H9 (cell line): ENCODE data around the gene CD247. TPM values are rescaled to one million over a fixed set of nuclear protein-coding genes. Genes with fewer than 3 reads are reported as not detected.

ENCODE experiments used
- DNase-seq: peaks from one replicate; pipeline ENCODE4 v3.0.0-alpha.2; 2017
- H2AFZ ChIP-seq: one replicate; pipeline ENCODE4 v1.6.1; 2013; ENCODE audit warnings: mild to moderate bottlenecking, low read length, control low read depth, moderate library complexity
- H2AK5ac ChIP-seq: 2 replicates; pipeline ENCODE4 v1.6.1; 2013; ENCODE audit warnings: low read length, control low read depth, mixed read lengths; ENCODE audit not compliant: insufficient read length
- H2BK120ac ChIP-seq: one replicate; pipeline ENCODE4 v1.6.1; 2013; ENCODE audit warnings: low read depth, mild to moderate bottlenecking, low read length, control low read depth, inconsistent platforms; ENCODE audit not compliant: poor library complexity, severe bottlenecking
- H2BK12ac ChIP-seq: 2 replicates; pipeline ENCODE4 v1.6.1; 2013; ENCODE audit warnings: low read length, control low read depth, mixed read lengths, low read depth; ENCODE audit not compliant: insufficient read length
- H2BK15ac ChIP-seq: 2 replicates; pipeline ENCODE4 v1.6.1; 2013; ENCODE audit warnings: low read depth, low read length, control low read depth
- H2BK20ac ChIP-seq: one replicate; pipeline ENCODE4 v1.6.1; 2013; ENCODE audit warnings: low read depth, mild to moderate bottlenecking, low read length, control low read depth, inconsistent platforms; ENCODE audit not compliant: poor library complexity, severe bottlenecking
- H2BK5ac ChIP-seq: 2 replicates; pipeline ENCODE4 v1.6.1; 2013; ENCODE audit warnings: low read length, control low read depth, mixed read lengths; ENCODE audit not compliant: insufficient read length
- H3K14ac ChIP-seq: 2 replicates; pipeline ENCODE4 v1.6.1; 2013; ENCODE audit warnings: low read length, control low read depth; ENCODE audit not compliant: insufficient read depth
- H3K18ac ChIP-seq: 2 replicates; pipeline ENCODE4 v1.6.1; 2013; ENCODE audit warnings: low read depth, mild to moderate bottlenecking, mixed read lengths, low read length, control low read depth; ENCODE audit not compliant: insufficient read length
- H3K23ac ChIP-seq: 2 replicates; pipeline ENCODE4 v1.6.1; 2013; ENCODE audit warnings: low read length, control low read depth, mixed read lengths, low read depth; ENCODE audit not compliant: insufficient read length
- H3K23me2 ChIP-seq: 2 replicates; pipeline ENCODE4 v1.6.1; 2013; ENCODE audit warnings: low read depth, mild to moderate bottlenecking, mixed read lengths, low read length, control low read depth; ENCODE audit not compliant: insufficient read length, poor library complexity, severe bottlenecking
- H3K27ac ChIP-seq: 2 replicates; pipeline ENCODE4 v1.5.1; 2013; ENCODE audit warnings: low read length, control low read depth, mixed read lengths, low read depth; ENCODE audit not compliant: insufficient read length
- H3K27me3 ChIP-seq: 2 replicates; pipeline ENCODE4 v1.6.1; 2013; ENCODE audit warnings: low read length, control low read depth, inconsistent platforms; ENCODE audit not compliant: insufficient read depth
- H3K4ac ChIP-seq: 2 replicates; pipeline ENCODE4 v1.6.1; 2013; ENCODE audit warnings: low read depth, mild to moderate bottlenecking, control low read depth, inconsistent platforms, low read length, moderate library complexity
- H3K4me1 ChIP-seq: 2 replicates; pipeline ENCODE4 v1.6.1; 2013; ENCODE audit warnings: low read length, control low read depth, inconsistent platforms; ENCODE audit not compliant: insufficient read depth
- H3K4me2 ChIP-seq: 2 replicates; pipeline ENCODE4 v1.6.1; 2013; ENCODE audit warnings: low read length, control low read depth, mixed read lengths; ENCODE audit not compliant: insufficient read length, insufficient read depth
- H3K56ac ChIP-seq: 2 replicates; pipeline ENCODE4 v1.6.1; 2013; ENCODE audit warnings: low read depth, mild to moderate bottlenecking, mixed read lengths, low read length, control low read depth; ENCODE audit not compliant: insufficient read length
- H3K79me1 ChIP-seq: 2 replicates; pipeline ENCODE4 v1.6.1; 2013; ENCODE audit warnings: low read depth, mild to moderate bottlenecking, moderate library complexity, low read length, control low read depth, inconsistent platforms; ENCODE audit not compliant: insufficient read depth, poor library complexity, severe bottlenecking
- H3K79me2 ChIP-seq: 2 replicates; pipeline ENCODE4 v1.6.1; 2013; ENCODE audit warnings: low read length, control low read depth, inconsistent platforms; ENCODE audit not compliant: insufficient read depth
- H3K9ac ChIP-seq: 2 replicates; pipeline ENCODE4 v1.6.1; 2013; ENCODE audit warnings: low read length, control low read depth, mixed read lengths; ENCODE audit not compliant: insufficient read length; ENCODE audit errors: extremely low read depth
- H3K9me3 ChIP-seq: one replicate; pipeline ENCODE4 v1.6.1; 2013; ENCODE audit warnings: low read depth, low read length, inconsistent platforms; ENCODE audit not compliant: control insufficient read depth
- H3T11ph ChIP-seq: one replicate; pipeline ENCODE4 v1.6.1; 2013; ENCODE audit warnings: mild to moderate bottlenecking, low read length, control low read depth, inconsistent platforms
- H4K20me1 ChIP-seq: one replicate; pipeline ENCODE4 v1.6.1; 2013; ENCODE audit not compliant: control insufficient read depth, insufficient read length, insufficient read depth
- H4K5ac ChIP-seq: 2 replicates; pipeline ENCODE4 v1.6.1; 2013; ENCODE audit warnings: low read depth, mild to moderate bottlenecking, mixed read lengths, low read length, control low read depth; ENCODE audit not compliant: insufficient read length
- H4K8ac ChIP-seq: replicated peaks from 2 replicates; pipeline ENCODE4 v1.6.1; 2013; ENCODE audit warnings: low read length, control low read depth, mixed read lengths, low read depth; ENCODE audit not compliant: insufficient read length
- H4K91ac ChIP-seq: 2 replicates; pipeline ENCODE4 v1.6.1; 2013; ENCODE audit warnings: low read depth, mild to moderate bottlenecking, moderate library complexity, mixed read lengths, low read length, control low read depth; ENCODE audit not compliant: insufficient read length
- H3K27ac Mint-ChIP-seq, 3 experiments: 2 replicates in 2 of 3; 3 replicates in 1 of 3; pipeline ENCODE4 v1.8.0; 2020 to 2021; ENCODE audit warnings: mixed read lengths in 3 of 3, mild to moderate bottlenecking in 1 of 3, moderate library complexity in 1 of 3
- H3K27me3 Mint-ChIP-seq: 2 replicates; pipeline ENCODE4 v1.8.0; 2021; ENCODE audit warnings: low read depth, mild to moderate bottlenecking, moderate library complexity, mixed read lengths
- H3K36me3 Mint-ChIP-seq, 3 experiments: 2 replicates in 2 of 3; 3 replicates in 1 of 3; pipeline ENCODE4 v1.8.0; 2020 to 2021; ENCODE audit warnings: low read depth in 3 of 3, mixed read lengths in 3 of 3; ENCODE audit not compliant: insufficient read depth in 1 of 3
- H3K4me1 Mint-ChIP-seq, 2 experiments: 2 replicates each; pipeline ENCODE4 v1.8.0; 2020; ENCODE audit warnings: mixed read lengths in 2 of 2
- H3K4me3 Mint-ChIP-seq, 2 experiments: 2 replicates in 1 of 2; 3 replicates in 1 of 2; pipeline ENCODE4 v1.8.0; 2020 to 2021; ENCODE audit warnings: mild to moderate bottlenecking in 2 of 2, mixed read lengths in 2 of 2, moderate library complexity in 1 of 2
- H3K9me3 Mint-ChIP-seq, 2 experiments: 2 replicates in 1 of 2; 3 replicates in 1 of 2; pipeline ENCODE4 v1.8.0; 2020; ENCODE audit warnings: mild to moderate bottlenecking in 2 of 2, mixed read lengths in 2 of 2, moderate library complexity in 1 of 2
- WGBS: extraction: QIAGEN DNeasy Blood & Tissue Kit; methylation state at CpG from one replicate; pipeline ENCODE4 v1.1.7; 2013; ENCODE audit warnings: missing lambda C conversion rate, low lambda C conversion rate, mixed read lengths; ENCODE audit not compliant: insufficient read length; ENCODE audit errors: extremely low coverage; 5-methylcytosine and 5-hydroxymethylcytosine counted together
- long read RNA-seq: library from polyadenylated mRNA; unstranded; transcript quantifications from one replicate; pipeline ENCODE4 v2.0.0, GENCODE V29; 2020
- total RNA-seq: library from RNA; stranded (reverse); gene quantifications from 2 replicates; pipeline ENCODE4 v1.2.1, GENCODE V29; 2021
- TF ChIP-seq, protein P1 (sequence below): fragments of 200-600 bp; sonication (generic); conservative IDR thresholded peaks from 3 replicates; pipeline ENCODE4 v1.8.0; 2021; ENCODE audit warnings: antibody characterized with exemption, mild to moderate bottlenecking

Gene CD247
- total RNA-seq = 0.90 and 1.2 TPM in 2 replicates
- long read RNA-seq, partial matches to known transcripts = 0 of 7 reads
- long read RNA-seq, other reads (novel, unspliced or antisense) = 2 of 7 reads

- Histone ChIP-seq H3K4me1 (no peaks in the 10 kb centered on the region), H2BK120ac (no peak within 1 kb of the TSS)
- TF ChIP-seq, protein P1, sequence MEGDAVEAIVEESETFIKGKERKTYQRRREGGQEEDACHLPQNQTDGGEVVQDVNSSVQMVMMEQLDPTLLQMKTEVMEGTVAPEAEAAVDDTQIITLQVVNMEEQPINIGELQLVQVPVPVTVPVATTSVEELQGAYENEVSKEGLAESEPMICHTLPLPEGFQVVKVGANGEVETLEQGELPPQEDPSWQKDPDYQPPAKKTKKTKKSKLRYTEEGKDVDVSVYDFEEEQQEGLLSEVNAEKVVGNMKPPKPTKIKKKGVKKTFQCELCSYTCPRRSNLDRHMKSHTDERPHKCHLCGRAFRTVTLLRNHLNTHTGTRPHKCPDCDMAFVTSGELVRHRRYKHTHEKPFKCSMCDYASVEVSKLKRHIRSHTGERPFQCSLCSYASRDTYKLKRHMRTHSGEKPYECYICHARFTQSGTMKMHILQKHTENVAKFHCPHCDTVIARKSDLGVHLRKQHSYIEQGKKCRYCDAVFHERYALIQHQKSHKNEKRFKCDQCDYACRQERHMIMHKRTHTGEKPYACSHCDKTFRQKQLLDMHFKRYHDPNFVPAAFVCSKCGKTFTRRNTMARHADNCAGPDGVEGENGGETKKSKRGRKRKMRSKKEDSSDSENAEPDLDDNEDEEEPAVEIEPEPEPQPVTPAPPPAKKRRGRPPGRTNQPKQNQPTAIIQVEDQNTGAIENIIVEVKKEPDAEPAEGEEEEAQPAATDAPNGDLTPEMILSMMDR = no peak
Measured at GRCh38 chr1:167518331-167518700, at the start of gene CD247. CD247 (minus strand) TSS chr1:167518529; CDS start chr1:167518465, 64 bp downstream.

More at GRCh38 chr1:167518331-167518700, at the start of gene CD247:
- Histone ChIP-seq H2BK5ac (no peak within 1 kb of the TSS), H2AFZ (no peak within 1 kb of the TSS), H3T11ph (no peak within 1 kb of the TSS), H3K18ac (no peak within 1 kb of the TSS), H2BK15ac (no peak within 1 kb of the TSS), H3K56ac (no peak within 1 kb of the TSS), H2AK5ac (no peak within 1 kb of the TSS), H3K79me1 (no peaks in the 10 kb centered on the region), H3K27ac (no peak within 1 kb of the TSS), H3K14ac (no peak within 1 kb of the TSS; the same call in 1 of the 2 replicates), H3K23ac (no peak within 1 kb of the TSS), H4K5ac (no peak within 1 kb of the TSS), H4K20me1 (no peaks in the 10 kb centered on the region), H3K4me2 (no peak within 1 kb of the TSS), H4K91ac (no peak within 1 kb of the TSS), H3K23me2 (no peaks in the 10 kb centered on the region), H3K79me2 (no peaks in the 10 kb centered on the region), H2BK20ac (no peak within 1 kb of the TSS), H3K9me3 (no peaks in the 10 kb centered on the region), H4K8ac (no peak within 1 kb of the TSS), H3K9ac (no peak within 1 kb of the TSS), H3K4ac (no peak within 1 kb of the TSS), H2BK12ac (no peak within 1 kb of the TSS), H3K27me3 (no peaks in the 10 kb centered on the region)
- H3K27ac Mint-ChIP-seq = no peak within 1 kb of the TSS
- WGBS = no CpG with 5 or more reads among the region's 14 CpGs
- H3K4me1 Mint-ChIP-seq = peaks cover 0 to 6% of the 10 kb centered on the region in 2 experiments; a peak in 2 of 4 replicates
- H3K4me3 Mint-ChIP-seq = no peak within 1 kb of the TSS
- no peaks in the 10 kb centered on the region for H3K9me3 Mint-ChIP-seq
- H3K27me3 Mint-ChIP-seq = no peaks in the 10 kb centered on the region; the same call in 1 of the 2 replicates
- H3K36me3 Mint-ChIP-seq = no peaks in the 10 kb centered on the region
- no peak for DNase-seq
